ENCODE data around the gene CPLX4. TPM values are rescaled to one million over a fixed set of nuclear protein-coding genes. Genes with fewer than 3 reads are reported as not detected.

Gene CPLX4
- total and polyA plus RNA-seq, 2 donors from 2014 or later = not detected

DNA sequence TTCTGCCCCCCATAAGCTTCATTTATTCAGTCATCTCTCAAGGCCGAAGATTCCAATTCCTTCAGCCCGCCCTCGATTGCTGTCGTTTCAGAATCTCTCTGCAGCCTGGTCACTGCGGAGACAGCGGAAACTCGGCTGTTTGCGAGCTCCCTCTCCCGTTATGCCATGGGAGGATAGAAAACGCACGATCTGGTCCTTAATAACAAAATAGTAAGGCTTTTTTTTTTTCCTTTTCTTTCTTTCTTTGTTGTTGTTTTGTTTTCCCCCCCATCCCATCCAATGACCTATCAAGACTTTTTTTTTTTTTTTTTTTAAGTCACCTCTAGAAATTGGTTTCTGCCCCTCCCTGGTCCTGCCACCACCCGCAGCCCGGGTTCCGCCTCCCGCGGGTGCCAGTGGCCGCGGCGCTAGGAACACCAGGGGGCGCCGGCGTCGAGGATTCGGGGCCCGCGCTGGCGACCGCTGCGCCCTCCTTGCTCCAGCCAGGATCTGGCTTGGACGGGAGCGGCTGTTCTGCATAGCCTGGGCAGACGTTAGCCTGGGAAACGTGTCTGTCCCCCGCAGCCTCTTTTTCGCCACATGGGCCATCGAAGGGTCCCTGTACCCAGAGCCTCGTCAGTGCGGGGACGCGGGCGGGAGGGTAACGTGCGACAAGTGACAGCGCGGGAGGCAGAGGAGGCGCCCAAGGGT, 10.1 kb downstream of the CPLX4 start:
- FAIRE-seq (no peak), DNase-seq (peak; percentile 76 to 91 (median 83))
- no peaks in the 10 kb centered on the region for H3K9me3 ChIP-seq (ENCODE audit: control insufficient read depth in 2 of 3, insufficient read depth in 1 of 3, low read length in 3 of 3)
- H3K4me1 ChIP-seq (ENCODE audit: control insufficient read depth in 2 of 3, insufficient read depth in 2 of 3, low read depth in 1 of 3, low read length in 3 of 3) = peaks cover 0 to 2% (median 0%) of the 10 kb centered on the region in 3 donors
- no peak overlapping the region for H3K27ac ChIP-seq (ENCODE audit: low read depth in 2 of 2, low read length in 2 of 2)
- TF ChIP-seq, protein P1, sequence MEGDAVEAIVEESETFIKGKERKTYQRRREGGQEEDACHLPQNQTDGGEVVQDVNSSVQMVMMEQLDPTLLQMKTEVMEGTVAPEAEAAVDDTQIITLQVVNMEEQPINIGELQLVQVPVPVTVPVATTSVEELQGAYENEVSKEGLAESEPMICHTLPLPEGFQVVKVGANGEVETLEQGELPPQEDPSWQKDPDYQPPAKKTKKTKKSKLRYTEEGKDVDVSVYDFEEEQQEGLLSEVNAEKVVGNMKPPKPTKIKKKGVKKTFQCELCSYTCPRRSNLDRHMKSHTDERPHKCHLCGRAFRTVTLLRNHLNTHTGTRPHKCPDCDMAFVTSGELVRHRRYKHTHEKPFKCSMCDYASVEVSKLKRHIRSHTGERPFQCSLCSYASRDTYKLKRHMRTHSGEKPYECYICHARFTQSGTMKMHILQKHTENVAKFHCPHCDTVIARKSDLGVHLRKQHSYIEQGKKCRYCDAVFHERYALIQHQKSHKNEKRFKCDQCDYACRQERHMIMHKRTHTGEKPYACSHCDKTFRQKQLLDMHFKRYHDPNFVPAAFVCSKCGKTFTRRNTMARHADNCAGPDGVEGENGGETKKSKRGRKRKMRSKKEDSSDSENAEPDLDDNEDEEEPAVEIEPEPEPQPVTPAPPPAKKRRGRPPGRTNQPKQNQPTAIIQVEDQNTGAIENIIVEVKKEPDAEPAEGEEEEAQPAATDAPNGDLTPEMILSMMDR (IDR thresholded peaks at IDR 0.05; ENCODE audit: borderline replicate concordance, extremely low read depth, insufficient read depth) = peak; percentile 72
- H3K27me3 ChIP-seq (ENCODE audit: control insufficient read depth, insufficient read depth, low read length) = no peaks in the 10 kb centered on the region
- no peaks in the 10 kb centered on the region for H3K36me3 ChIP-seq (ENCODE audit: control insufficient read depth in 2 of 3, insufficient read depth in 3 of 3, low read length in 3 of 3)
- no peak overlapping the region for H3K9ac ChIP-seq (ENCODE audit: low read length in 3 of 3)
- H3K4me3 ChIP-seq (ENCODE audit: low read length in 3 of 3) = peak overlapping the region in 1 of 3 donors; percentile 6
- intact Hi-C loops (cut with DNase I) = no loop called here

DNA sequence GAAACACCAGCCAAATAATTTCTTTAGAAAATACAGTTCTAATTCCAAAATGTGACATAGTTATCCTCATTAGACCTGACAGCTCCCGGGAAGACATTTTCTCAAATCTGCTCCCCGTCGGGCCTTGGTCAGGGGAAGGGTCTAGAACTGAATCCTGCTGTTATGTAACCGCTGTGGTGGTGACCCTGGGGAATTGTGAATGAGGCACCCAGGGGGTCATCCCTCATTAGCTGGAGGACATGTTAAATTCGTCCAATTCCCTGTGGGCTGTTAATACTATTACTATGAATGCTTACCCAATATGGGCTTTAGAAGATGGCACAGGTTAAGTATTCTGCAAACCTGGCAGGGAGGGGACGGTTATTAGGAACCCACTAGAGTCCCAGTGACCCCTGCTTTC, 11.8 kb downstream of the CPLX4 start:
- no peaks in the 10 kb centered on the region for H3K36me3 ChIP-seq (ENCODE audit: control insufficient read depth in 2 of 3, insufficient read depth in 3 of 3, low read length in 3 of 3)
- H3K4me3 ChIP-seq (ENCODE audit: low read length in 3 of 3) = no peak overlapping the region
- H3K27ac ChIP-seq (ENCODE audit: low read depth in 2 of 2, low read length in 2 of 2) = no peak overlapping the region
- TF ChIP-seq, protein P1 (IDR thresholded peaks at IDR 0.05; ENCODE audit: borderline replicate concordance, extremely low read depth, insufficient read depth) = no peak
- intact Hi-C loops (cut with DNase I) = no loop called here
- FAIRE-seq = no peak
- H3K9ac ChIP-seq (ENCODE audit: low read length in 3 of 3) = no peak overlapping the region
- no peaks in the 10 kb centered on the region for H3K9me3 ChIP-seq (ENCODE audit: control insufficient read depth in 2 of 3, insufficient read depth in 1 of 3, low read length in 3 of 3)
- DNase-seq = no peak
- H3K27me3 ChIP-seq (ENCODE audit: control insufficient read depth, insufficient read depth, low read length) = no peaks in the 10 kb centered on the region
- H3K4me1 ChIP-seq (ENCODE audit: control insufficient read depth in 2 of 3, insufficient read depth in 2 of 3, low read depth in 1 of 3, low read length in 3 of 3) = peaks cover 0 to 2% (median 0%) of the 10 kb centered on the region in 3 donors

DNA sequence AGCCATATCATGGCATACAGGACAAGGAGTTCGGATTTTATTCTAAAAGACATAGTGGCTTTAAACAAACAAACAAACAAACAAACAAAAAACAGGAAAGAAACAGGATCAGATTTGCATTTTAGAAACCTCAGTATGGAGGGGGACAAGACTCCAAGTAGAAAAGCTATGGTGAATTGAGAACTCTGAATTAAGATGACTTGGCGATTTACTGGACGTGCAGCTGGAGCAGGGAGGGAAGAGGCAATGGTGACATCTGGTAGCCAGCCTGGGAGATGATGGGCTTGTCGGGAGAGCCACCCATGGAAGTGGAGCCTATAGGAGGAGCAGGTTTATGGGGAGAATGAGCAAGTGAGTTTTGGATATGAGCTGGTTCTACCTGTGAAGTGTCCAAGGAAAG, 13.2 kb downstream of the CPLX4 start:
- FAIRE-seq = no peak
- Histone ChIP-seq H3K36me3 (ENCODE audit: control insufficient read depth in 2 of 3, insufficient read depth in 3 of 3, low read length in 3 of 3) (no peaks in the 10 kb centered on the region), H3K9ac (ENCODE audit: low read length in 3 of 3) (no peak overlapping the region), H3K4me3 (ENCODE audit: low read length in 3 of 3) (no peak overlapping the region), H3K27ac (ENCODE audit: low read depth in 2 of 2, low read length in 2 of 2) (no peak overlapping the region), H3K27me3 (ENCODE audit: control insufficient read depth, insufficient read depth, low read length) (no peaks in the 10 kb centered on the region), H3K9me3 (ENCODE audit: control insufficient read depth in 2 of 3, insufficient read depth in 1 of 3, low read length in 3 of 3) (no peaks in the 10 kb centered on the region), H3K4me1 (ENCODE audit: control insufficient read depth in 2 of 3, insufficient read depth in 2 of 3, low read depth in 1 of 3, low read length in 3 of 3) (peaks cover 0 to 2% (median 0%) of the 10 kb centered on the region in 3 donors)
- intact Hi-C loops (cut with DNase I) = no loop called here
- DNase-seq = no peak
- TF ChIP-seq, protein P1 (IDR thresholded peaks at IDR 0.05; ENCODE audit: borderline replicate concordance, extremely low read depth, insufficient read depth) = no peak

Data from kidney (tissue), 14 donors.